ENCODE results near the gene C1QTNF9B.

DNA sequence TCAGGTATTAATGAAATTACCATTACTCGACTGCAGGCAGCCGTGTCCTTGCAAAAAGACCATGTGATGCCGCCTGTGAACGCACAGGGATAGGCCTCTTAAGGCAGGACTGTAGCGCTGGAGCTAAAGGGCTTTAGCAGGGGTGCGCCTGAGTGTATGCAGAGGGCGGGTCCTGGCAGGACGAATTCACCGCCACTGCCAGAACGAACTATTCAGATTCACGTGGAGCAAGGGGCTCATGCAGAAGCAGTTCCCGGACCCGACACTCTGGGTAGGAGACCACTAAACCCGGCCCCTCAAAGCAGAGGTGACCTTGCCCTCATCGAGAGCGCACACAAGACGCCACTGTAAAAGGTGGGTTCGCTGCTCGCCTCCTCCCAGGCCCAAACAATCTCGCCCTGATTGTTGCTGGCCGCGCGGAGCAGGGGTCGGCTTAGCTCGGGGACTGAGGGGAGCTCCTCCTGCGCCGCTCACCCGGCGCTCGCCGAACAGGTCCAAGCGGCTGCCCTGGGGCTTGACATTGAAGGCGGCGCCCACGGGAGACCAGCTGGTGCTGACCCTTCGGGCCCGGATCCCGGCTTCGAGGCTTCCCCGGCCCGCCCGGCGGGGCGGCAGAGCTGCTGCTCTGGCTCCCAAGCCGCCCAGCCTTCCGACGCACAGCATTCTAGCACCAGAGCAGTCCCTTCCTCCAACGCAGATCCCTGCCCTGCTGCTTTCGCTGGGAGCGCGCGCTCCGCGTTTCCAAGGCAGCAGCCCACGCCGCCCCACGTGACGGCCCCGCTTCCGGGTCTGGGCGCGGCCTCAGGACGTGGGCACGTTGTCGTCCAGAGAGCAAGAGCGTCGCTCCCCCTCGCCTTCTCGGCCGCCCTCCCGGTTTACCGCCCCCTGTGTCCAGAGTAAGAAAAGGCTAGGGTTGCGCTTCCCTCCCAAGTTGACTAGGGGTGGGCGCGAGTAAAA, 8.4 kb downstream of the C1QTNF9B start, which contains the start of gene MIPEP:
- peak; percentile 61; the same call in 1 of the 2 replicates for TF ChIP-seq POLR2A (IDR thresholded peaks at IDR 0.05; ENCODE audit: low read depth, low read length)
- TF ChIP-seq POLR2AphosphoS5 (IDR thresholded peaks at IDR 0.05; ENCODE audit: low read depth, low read length): peak; percentile 50; the same call in 1 of the 2 replicates
- TF ChIP-seq TAF1 (IDR thresholded peaks at IDR 0.05; ENCODE audit: borderline replicate concordance, low read depth, low read length): no peak

All from GM12892 (cell line).